OCI-LY3 (cell line): ENCODE measurements around the gene TANC2.

Experiments used
- H2AFZ ChIP-seq: fragments of 200-600, 300-600 bp; shearing (Covaris generic); 2 replicates; pipeline ENCODE4 v1.6.0; 2014; ENCODE audit warnings: antibody characterized with exemption, low read depth, low read length
- H3K27ac ChIP-seq: fragments of 200-600, 300-600 bp; sonication (generic); 2 replicates; pipeline ENCODE4 v1.5.1; 2014; ENCODE audit warnings: mild to moderate bottlenecking, low read length, moderate library complexity, mixed read lengths
- H3K27me3 ChIP-seq: fragments of 200-600, 300-600 bp; sonication (generic); 2 replicates; pipeline ENCODE4 v1.6.1; 2014; ENCODE audit warnings: low read depth, low read length, mixed read lengths
- H3K36me3 ChIP-seq: fragments of 200-600, 300-600 bp; sonication (generic); replicated peaks from 2 replicates; pipeline ENCODE3; 2014; ENCODE audit warnings: low read depth, low read length, mixed read lengths
- H3K4me1 ChIP-seq: fragments of 300-600, 200-600 bp; sonication (generic); 2 replicates; pipeline ENCODE4 v1.6.1; 2014; ENCODE audit warnings: low read length, mixed read lengths
- H3K4me2 ChIP-seq: fragments of 200-600, 300-600 bp; sonication (generic); 2 replicates; pipeline ENCODE4 v1.6.1; 2014; ENCODE audit warnings: low read length, mixed read lengths
- H3K4me3 ChIP-seq: fragments of 300-600, 200-600 bp; sonication (generic); 2 replicates; pipeline ENCODE4 v1.5.1; 2014; ENCODE audit warnings: antibody characterized with exemption, mild to moderate bottlenecking, low read length, moderate library complexity
- H3K79me2 ChIP-seq: fragments of 300-600, 200-600 bp; shearing (Covaris generic); 2 replicates; pipeline ENCODE4 v1.6.1; 2014; ENCODE audit warnings: mild to moderate bottlenecking, low read length, mixed read lengths
- H3K9ac ChIP-seq: fragments of 300-600, 200-600 bp; shearing (Covaris generic); 2 replicates; pipeline ENCODE4 v1.6.0; 2014; ENCODE audit warnings: mild to moderate bottlenecking, low read length, moderate library complexity
- H3K9me3 ChIP-seq: fragments of 200-600, 300-600 bp; shearing (Covaris generic); 2 replicates; pipeline ENCODE4 v1.6.1; 2014; ENCODE audit warnings: low read length, mixed read lengths; ENCODE audit not compliant: insufficient read depth
- H4K20me1 ChIP-seq: fragments of 200-600, 300-600 bp; sonication (generic); 2 replicates; pipeline ENCODE4 v1.6.1; 2016; ENCODE audit warnings: low read length, mixed read lengths; ENCODE audit not compliant: insufficient read depth
- CTCF ChIP-seq: fragments of 200-600, 300-600 bp; sonication (generic); IDR thresholded peaks from 2 replicates; pipeline ENCODE4 v1.5.1; 2014; ENCODE audit warnings: antibody characterized with exemption, low read length, low read depth
- EZH2phosphoT487 ChIP-seq: fragments of 200-600 bp; shearing (Covaris generic); IDR thresholded peaks from 2 replicates; pipeline ENCODE4 v1.6.1; 2018; ENCODE audit warnings: antibody characterized with exemption, mixed run types, low read depth

TANC2 gene

DNA sequence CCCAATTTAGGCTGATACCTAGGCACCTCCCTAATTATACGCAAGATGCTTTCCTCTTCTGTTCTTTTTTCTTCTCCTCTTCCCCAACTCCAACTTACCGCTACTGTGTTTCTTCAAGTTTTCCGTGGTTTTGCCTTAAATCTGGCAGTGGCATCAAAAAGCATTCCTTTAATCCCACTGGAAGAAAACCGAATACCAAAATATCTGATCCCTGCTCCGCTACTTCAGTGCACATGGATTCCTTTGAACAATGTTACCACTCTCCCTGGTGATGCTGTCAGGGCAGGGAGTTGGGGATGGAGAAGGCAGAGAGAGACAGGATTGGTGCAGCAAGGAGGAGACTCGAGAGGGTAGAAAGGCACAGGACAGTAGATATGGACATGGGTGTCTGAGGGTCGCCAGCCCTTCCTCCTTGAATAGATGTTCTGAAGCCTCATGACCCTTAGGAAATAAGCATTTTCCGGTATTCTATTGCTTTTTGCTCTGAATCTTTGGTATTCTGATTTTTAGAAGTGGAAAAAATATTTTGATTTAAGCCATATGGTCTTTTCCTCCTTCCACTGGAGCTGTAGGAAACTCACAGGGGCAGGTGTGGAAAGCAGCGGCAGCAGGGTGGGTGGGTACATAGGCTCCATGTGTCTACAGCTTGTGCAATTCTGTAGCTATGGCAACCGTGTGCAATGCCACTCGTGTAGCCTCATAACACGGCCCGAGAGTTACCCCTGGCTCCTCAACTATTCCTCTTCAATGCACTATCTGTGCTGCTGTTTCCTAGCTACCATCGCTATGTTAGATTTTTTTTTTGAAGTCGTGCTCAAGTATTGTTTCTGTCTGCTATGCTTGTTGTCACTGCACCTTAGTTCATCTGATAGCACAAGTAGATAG lies 32.3 kb upstream of the TANC2 start:
- Histone ChIP-seq H3K9me3 (no peaks in the 10 kb centered on the region), H2AFZ (no peak overlapping the region), H4K20me1 (no peaks in the 10 kb centered on the region), H3K36me3 (no peaks in the 10 kb centered on the region), H3K27me3 (peaks cover 13% of the 10 kb centered on the region), H3K4me2 (no peak overlapping the region), H3K9ac (no peak overlapping the region), H3K4me1 (no peaks in the 10 kb centered on the region), H3K4me3 (no peak overlapping the region), H3K27ac (no peak overlapping the region), H3K79me2 (no peaks in the 10 kb centered on the region)
- TF ChIP-seq EZH2phosphoT487 (no peak), CTCF (no peak)

GRCh38 chr17:62935098-62935497 lies 30.9 kb upstream of the TANC2 start:
- H2AFZ ChIP-seq: no peak overlapping the region
- H3K36me3 ChIP-seq: no peaks in the 10 kb centered on the region
- H4K20me1 ChIP-seq: no peaks in the 10 kb centered on the region

GRCh38 chr17:62935523-62935922 lies 30.5 kb upstream of the TANC2 start:
- H3K4me3 ChIP-seq: no peak overlapping the region
- no peaks in the 10 kb centered on the region for H3K79me2 ChIP-seq
- H3K9me3 ChIP-seq: no peaks in the 10 kb centered on the region
- no peaks in the 10 kb centered on the region for H3K4me1 ChIP-seq
- H3K4me2 ChIP-seq: no peak overlapping the region
- H3K27ac ChIP-seq: no peak overlapping the region
- no peaks in the 10 kb centered on the region for H3K36me3 ChIP-seq
- TF ChIP-seq EZH2phosphoT487: no peak
- TF ChIP-seq CTCF: no peak
- no peak overlapping the region for H3K9ac ChIP-seq
- no peak overlapping the region for H2AFZ ChIP-seq
- no peaks in the 10 kb centered on the region for H4K20me1 ChIP-seq
- H3K27me3 ChIP-seq: peaks cover 15% of the 10 kb centered on the region

More at GRCh38 chr17:62935098-62935497, 30.9 kb upstream of the TANC2 start:
- H3K79me2 ChIP-seq: no peaks in the 10 kb centered on the region
- H3K4me3 ChIP-seq: no peak overlapping the region
- no peak for TF ChIP-seq EZH2phosphoT487
- no peak for TF ChIP-seq CTCF
- no peaks in the 10 kb centered on the region for H3K4me1 ChIP-seq
- H3K27me3 ChIP-seq: peaks cover 15% of the 10 kb centered on the region
- no peak overlapping the region for H3K4me2 ChIP-seq
- no peak overlapping the region for H3K27ac ChIP-seq
- no peak overlapping the region for H3K9ac ChIP-seq
- no peaks in the 10 kb centered on the region for H3K9me3 ChIP-seq

GRCh38 chr17:62937606-62938005 lies 28.4 kb upstream of the TANC2 start:
- TF ChIP-seq EZH2phosphoT487 (no peak), CTCF (no peak)
- H3K4me1 ChIP-seq: no peaks in the 10 kb centered on the region
- H3K9ac ChIP-seq: no peak overlapping the region
- H3K4me3 ChIP-seq: no peak overlapping the region
- no peaks in the 10 kb centered on the region for H3K79me2 ChIP-seq
- no peaks in the 10 kb centered on the region for H4K20me1 ChIP-seq
- no peaks in the 10 kb centered on the region for H3K9me3 ChIP-seq
- no peak overlapping the region for H3K4me2 ChIP-seq
- no peaks in the 10 kb centered on the region for H3K36me3 ChIP-seq
- no peak overlapping the region for H2AFZ ChIP-seq
- H3K27me3 ChIP-seq: peaks cover 15% of the 10 kb centered on the region
- H3K27ac ChIP-seq: no peak overlapping the region
